ENCODE results near the gene CCNT1.

Gene CCNT1

DNA sequence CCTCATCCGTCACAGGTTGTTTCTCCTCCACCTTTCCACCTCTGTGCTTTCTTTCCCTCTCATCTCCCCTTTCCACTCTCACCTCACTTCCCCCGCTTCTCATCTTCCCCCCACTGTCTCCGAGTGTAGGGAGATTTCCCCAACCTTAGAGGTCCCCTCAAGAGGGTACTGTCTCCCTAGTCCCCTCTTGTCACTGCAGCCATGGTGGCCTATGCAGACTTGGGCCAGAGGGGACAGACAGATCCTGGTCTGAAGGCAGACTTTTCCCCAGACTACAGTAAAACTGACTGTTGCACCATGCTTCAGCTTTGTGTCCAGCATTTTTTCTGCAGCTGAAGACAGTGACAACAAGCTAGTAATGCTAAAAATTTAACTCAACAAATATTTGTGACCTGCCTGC, 75.7 kb downstream of the CCNT1 start:
- no peak for DNase-seq (ENCODE audit: low read depth, low spot score)

DNA sequence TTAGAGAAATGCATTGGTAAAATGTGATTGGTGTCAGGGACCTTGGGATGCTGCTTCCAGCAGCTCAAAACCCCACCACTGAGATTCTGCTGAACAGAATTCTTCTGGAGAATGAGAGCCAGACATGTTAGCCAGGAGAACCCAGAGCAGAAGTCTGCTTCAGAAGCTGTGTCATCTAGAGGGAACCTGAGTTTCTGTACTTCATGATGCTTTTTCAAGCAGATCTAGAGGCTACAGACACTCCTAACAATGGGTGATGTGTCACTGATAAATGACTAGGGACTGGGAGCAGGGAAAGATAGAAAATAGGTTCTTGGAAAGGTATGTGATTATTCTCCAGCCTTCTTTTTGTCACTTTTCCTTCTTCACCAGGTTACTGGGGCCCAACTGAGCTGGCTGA, 76.1 kb downstream of the CCNT1 start:
- DNase-seq (ENCODE audit: low read depth, low spot score): no peak
